ENCODE data around the gene SIM1.

- TF ChIP-seq POLR2A (IDR thresholded peaks at IDR 0.05), result no peak
- TF ChIP-seq CTCF (IDR thresholded peaks at IDR 0.05), result no peak
- no peak for TF ChIP-seq POLR2AphosphoS5 (IDR thresholded peaks at IDR 0.05)
- TF ChIP-seq EP300 (IDR thresholded peaks at IDR 0.05), result no peak
These were observed 49.0 kb downstream of the SIM1 start for GRCh38 chr6:100415768-100416167.
